HT1080 (cell line): ENCODE data around the gene GSTM3. TPM values are rescaled to one million over a fixed set of nuclear protein-coding genes. Genes with fewer than 3 reads are reported as not detected.
A peak's percentile ranks its signal among the peaks of the same experiment; 100 is the strongest.
"Not testable (repeated sequence)": the region's sequence is repeated elsewhere in the genome, so short reads cannot be mapped to it uniquely, and the experiment has no call there.

Experiments
- DNase-seq: peaks from one replicate; pipeline ENCODE4 v3.0.0-alpha.2; 2015; ENCODE audit warnings: low read depth
- total RNA-seq: library from RNA; depleted of rRNA; stranded (reverse); fragments of >200 nt; shearing (Covaris generic); gene quantifications from 2 replicates; pipeline ENCODE4 v1.2.3, GENCODE V29; 2014; rRNA removed

GSTM3 gene
- total RNA-seq, 1 experiment from 2014 or later: 52.4 TPM

GRCh38 chr1:109705411-109705810, 35.4 kb downstream of the GSTM3 start:
- no peak for DNase-seq

- no peak for DNase-seq
These were observed 36.7 kb downstream of the GSTM3 start for GRCh38 chr1:109704173-109704572.

- DNase-seq: not testable (repeated sequence)
These were observed 37.9 kb downstream of the GSTM3 start for GRCh38 chr1:109702940-109703339.

GRCh38 chr1:109697861-109698260, 43.0 kb downstream of the GSTM3 start:
- not testable (repeated sequence) for DNase-seq

GRCh38 chr1:109697066-109697465, 43.8 kb downstream of the GSTM3 start:
- no peak for DNase-seq

- not testable (repeated sequence) for DNase-seq
These were observed 45.7 kb downstream of the GSTM3 start for GRCh38 chr1:109695138-109695537.

- DNase-seq: not testable (repeated sequence)
These were observed 46.4 kb downstream of the GSTM3 start for GRCh38 chr1:109694400-109694799.

- no peak for DNase-seq
These were observed 49.1 kb downstream of the GSTM3 start for GRCh38 chr1:109691759-109692158.

GRCh38 chr1:109689844-109690405, 50.9 kb downstream of the GSTM3 start:
- DNase-seq: no peak

GRCh38 chr1:109687641-109688499, 53.0 kb downstream of the GSTM3 start, which contains the start of gene GSTM1:
TSS of gene GSTM1 (plus strand) at chr1:109687817. CDS start at chr1:109687874, 57 bp downstream.
- peak; percentile 75 for DNase-seq

GRCh38 chr1:109687109-109687508, 53.7 kb downstream of the GSTM3 start:
- DNase-seq: not testable (repeated sequence)

- not testable (repeated sequence) for DNase-seq
These were observed 54.9 kb downstream of the GSTM3 start for GRCh38 chr1:109685890-109686289.

- DNase-seq: not testable (repeated sequence)
These were observed 55.4 kb downstream of the GSTM3 start for GRCh38 chr1:109685399-109685798.

GRCh38 chr1:109684777-109685176, 56.1 kb downstream of the GSTM3 start:
- not testable (repeated sequence) for DNase-seq

Other genes with a start within 250 kb of the GSTM3 start
- gene CYB561D1, start 246.9 kb downstream of the GSTM3 start, total RNA-seq: 2.6 and 2.7 TPM in 2 replicates
- gene AMIGO1, start 231.3 kb downstream of the GSTM3 start, total RNA-seq: 1.4 and 2.0 TPM in 2 replicates
- not detected in 2 replicates for gene GPR61, start 201.2 kb downstream of the GSTM3 start, total RNA-seq
- gene GNAI3, start 192.4 kb downstream of the GSTM3 start, total RNA-seq: 11.0 and 12.1 TPM in 2 replicates
- gene GNAT2, start 121.4 kb downstream of the GSTM3 start, total RNA-seq: 0.13 and 0.43 TPM in 2 replicates
- 70.8 and 71.4 TPM in 2 replicates for gene AMPD2, start 121.2 kb downstream of the GSTM3 start, total RNA-seq
- gene GSTM4, start 84.9 kb downstream of the GSTM3 start, total RNA-seq: 0.13 TPM in 1 of 2 replicates, not detected in the other
- 2.3 and 3.1 TPM in 2 replicates for gene GSTM2, start 73.0 kb downstream of the GSTM3 start, total RNA-seq
- gene GSTM1, start 53.2 kb downstream of the GSTM3 start, total RNA-seq: 14.5 and 17.0 TPM in 2 replicates
- 0.03 TPM in 1 of 2 replicates, not detected in the other for gene GSTM5, start 28.8 kb downstream of the GSTM3 start, total RNA-seq
- not detected in 2 replicates for gene EPS8L3, start 22.9 kb upstream of the GSTM3 start, total RNA-seq
- 19.9 and 22.0 TPM in 2 replicates for gene CSF1, start 169.8 kb upstream of the GSTM3 start, total RNA-seq
- gene AHCYL1, start 243.7 kb upstream of the GSTM3 start, total RNA-seq: 28.5 and 41.1 TPM in 2 replicates